Thyroid gland (tissue), 4 donors: ENCODE data around the gene SLAMF6.

ENCODE experiments used
- POLR2A ChIP-seq, 2 donors: fragments of 450-650 bp; IDR thresholded peaks; one replicate each; pipeline ENCODE4 v1.6.1; 2017; ENCODE audit warnings: antibody characterized with exemption in 2 of 2, mild to moderate bottlenecking in 2 of 2, moderate library complexity in 1 of 2
- TF ChIP-seq, protein P1 (sequence below), 6 experiments: fragments of 200-600 bp in 3 of 6; fragments of 450-650 bp in 3 of 6; sonication (generic) in 3 of 6; IDR thresholded peaks; one replicate each; pipeline ENCODE4 v1.5.1; 2016 to 2019; ENCODE audit warnings: antibody characterized with exemption in 6 of 6, mild to moderate bottlenecking in 2 of 6, inconsistent platforms in 1 of 6, moderate library complexity in 1 of 6

DNA sequence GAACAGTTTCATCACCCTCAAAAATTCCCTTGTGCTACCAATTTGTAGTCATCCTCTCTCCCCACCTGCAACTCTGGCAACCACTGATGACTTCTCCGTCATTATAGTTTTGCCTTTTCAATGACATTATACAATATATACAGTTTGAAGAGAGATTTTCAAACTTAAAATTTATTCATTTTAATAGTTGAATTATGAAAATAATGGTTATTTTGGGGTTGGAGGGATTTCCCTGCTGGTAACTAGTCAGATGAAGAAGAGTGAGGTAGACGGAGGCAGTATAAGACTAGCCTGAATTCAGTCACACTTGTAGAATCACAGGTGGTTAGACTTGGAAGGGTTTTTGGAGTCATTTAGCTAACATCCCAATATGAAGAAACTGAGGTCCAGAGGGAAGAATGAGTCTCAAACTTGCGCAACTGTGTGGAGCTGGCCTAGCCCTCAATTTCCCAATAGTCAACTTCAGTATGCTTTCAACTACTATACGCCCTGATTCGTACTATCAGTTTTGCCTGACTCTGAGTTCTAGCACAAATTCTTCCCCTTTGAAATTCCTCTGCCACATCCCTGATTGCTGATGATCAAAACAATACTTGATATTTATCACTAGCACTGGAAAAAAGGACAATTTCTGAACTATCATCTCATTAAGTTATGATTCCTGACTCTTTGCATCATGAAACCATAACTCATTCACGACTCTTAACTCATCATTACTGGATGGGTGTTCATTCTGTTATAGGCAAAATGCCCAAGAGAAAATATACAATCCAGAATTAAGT, 68.5 kb downstream of the SLAMF6 start:
- TF ChIP-seq, protein P1, sequence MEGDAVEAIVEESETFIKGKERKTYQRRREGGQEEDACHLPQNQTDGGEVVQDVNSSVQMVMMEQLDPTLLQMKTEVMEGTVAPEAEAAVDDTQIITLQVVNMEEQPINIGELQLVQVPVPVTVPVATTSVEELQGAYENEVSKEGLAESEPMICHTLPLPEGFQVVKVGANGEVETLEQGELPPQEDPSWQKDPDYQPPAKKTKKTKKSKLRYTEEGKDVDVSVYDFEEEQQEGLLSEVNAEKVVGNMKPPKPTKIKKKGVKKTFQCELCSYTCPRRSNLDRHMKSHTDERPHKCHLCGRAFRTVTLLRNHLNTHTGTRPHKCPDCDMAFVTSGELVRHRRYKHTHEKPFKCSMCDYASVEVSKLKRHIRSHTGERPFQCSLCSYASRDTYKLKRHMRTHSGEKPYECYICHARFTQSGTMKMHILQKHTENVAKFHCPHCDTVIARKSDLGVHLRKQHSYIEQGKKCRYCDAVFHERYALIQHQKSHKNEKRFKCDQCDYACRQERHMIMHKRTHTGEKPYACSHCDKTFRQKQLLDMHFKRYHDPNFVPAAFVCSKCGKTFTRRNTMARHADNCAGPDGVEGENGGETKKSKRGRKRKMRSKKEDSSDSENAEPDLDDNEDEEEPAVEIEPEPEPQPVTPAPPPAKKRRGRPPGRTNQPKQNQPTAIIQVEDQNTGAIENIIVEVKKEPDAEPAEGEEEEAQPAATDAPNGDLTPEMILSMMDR (IDR thresholded peaks at IDR 0.05) = no peak
- TF ChIP-seq POLR2A (IDR thresholded peaks at IDR 0.05) = no peak
